Lower lobe of right lung (tissue), 2 donors: ENCODE results near the gene PEX11G. TPM values are rescaled to one million over a fixed set of nuclear protein-coding genes. Genes with fewer than 3 reads are reported as not detected.

ENCODE experiments used
- ATAC-seq, 2 donors: fragments of 200-7000 bp; cut with Tn5 transposase; one replicate each; pipeline ENCODE4 v1.9.1; 2020 to 2022; ENCODE audit warnings: mild to moderate bottlenecking in 2 of 2, moderate library complexity in 2 of 2
- DNase-seq: peaks from one replicate; pipeline ENCODE4 v3.0.0-alpha.2; 2020
- H3K27ac ChIP-seq: fragments of 200-600 bp; one replicate; pipeline ENCODE4 v1.8.0; 2022
- H3K27me3 ChIP-seq: fragments of 200-600 bp; one replicate; pipeline ENCODE4 v1.8.0; 2022; ENCODE audit warnings: low read depth
- H3K36me3 ChIP-seq: fragments of 200-600 bp; one replicate; pipeline ENCODE4 v1.8.0; 2022; ENCODE audit warnings: mild to moderate bottlenecking
- H3K4me1 ChIP-seq: fragments of 200-600 bp; one replicate; pipeline ENCODE4 v1.8.0; 2022
- H3K4me3 ChIP-seq: fragments of 200-600 bp; one replicate; pipeline ENCODE4 v1.8.0; 2022; ENCODE audit warnings: mild to moderate bottlenecking
- H3K9me3 ChIP-seq: fragments of 200-600 bp; one replicate; pipeline ENCODE4 v1.8.0; 2022
- intact Hi-C: fragments of 100-400 bp; cut with DNase I; formaldehyde crosslinking; loops from one replicate; pipeline ENCODE4 v1.11.0; 2022
- total RNA-seq: library from RNA; stranded (reverse); fragmentation: NEBNext Ultra II Directional; extraction: Animal tissue kit (Norgen Biotek cat#: 25700); gene quantifications from one replicate; pipeline ENCODE4 v1.2.1, GENCODE V29; 2021
- TF ChIP-seq, protein P1 (sequence below): fragments of 200-600 bp; IDR thresholded peaks from one replicate; pipeline ENCODE4 v1.8.0; 2022; ENCODE audit warnings: antibody characterized with exemption, mild to moderate bottlenecking
- donor health status: DM: no; HTN: yes; CAD: no; lungs with severe emphysema.

PEX11G gene
- total RNA-seq, 1 donor from 2014 or later = 3.8 TPM

DNA sequence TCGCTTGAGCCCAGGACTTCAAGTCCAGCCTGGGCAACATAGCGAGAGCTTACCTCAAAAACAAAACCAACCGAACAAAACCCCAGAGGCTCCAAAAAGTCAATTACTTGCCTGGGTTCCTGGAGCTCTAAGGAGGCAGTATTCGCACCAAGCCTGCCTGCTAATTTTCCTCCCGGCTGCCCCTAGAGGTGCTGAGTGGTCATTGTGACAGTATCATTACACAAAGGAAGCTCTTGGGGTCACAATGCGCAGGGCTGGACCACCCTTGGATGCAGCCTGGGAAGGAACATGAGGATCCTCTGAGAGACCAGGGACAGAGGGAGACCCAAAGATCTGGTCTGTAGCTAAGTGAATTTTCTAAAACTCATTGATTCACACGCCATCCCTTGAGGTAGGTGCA lies 8.5 kb upstream of the PEX11G start:
- peaks cover 30% of the 10 kb centered on the region for H3K4me1 ChIP-seq
- H3K36me3 ChIP-seq = no peaks in the 10 kb centered on the region
- no peak overlapping the region for H3K4me3 ChIP-seq
- H3K27ac ChIP-seq = no peak overlapping the region
- peaks cover 21% of the 10 kb centered on the region for H3K27me3 ChIP-seq
- no peak for DNase-seq
- TF ChIP-seq, protein P1, sequence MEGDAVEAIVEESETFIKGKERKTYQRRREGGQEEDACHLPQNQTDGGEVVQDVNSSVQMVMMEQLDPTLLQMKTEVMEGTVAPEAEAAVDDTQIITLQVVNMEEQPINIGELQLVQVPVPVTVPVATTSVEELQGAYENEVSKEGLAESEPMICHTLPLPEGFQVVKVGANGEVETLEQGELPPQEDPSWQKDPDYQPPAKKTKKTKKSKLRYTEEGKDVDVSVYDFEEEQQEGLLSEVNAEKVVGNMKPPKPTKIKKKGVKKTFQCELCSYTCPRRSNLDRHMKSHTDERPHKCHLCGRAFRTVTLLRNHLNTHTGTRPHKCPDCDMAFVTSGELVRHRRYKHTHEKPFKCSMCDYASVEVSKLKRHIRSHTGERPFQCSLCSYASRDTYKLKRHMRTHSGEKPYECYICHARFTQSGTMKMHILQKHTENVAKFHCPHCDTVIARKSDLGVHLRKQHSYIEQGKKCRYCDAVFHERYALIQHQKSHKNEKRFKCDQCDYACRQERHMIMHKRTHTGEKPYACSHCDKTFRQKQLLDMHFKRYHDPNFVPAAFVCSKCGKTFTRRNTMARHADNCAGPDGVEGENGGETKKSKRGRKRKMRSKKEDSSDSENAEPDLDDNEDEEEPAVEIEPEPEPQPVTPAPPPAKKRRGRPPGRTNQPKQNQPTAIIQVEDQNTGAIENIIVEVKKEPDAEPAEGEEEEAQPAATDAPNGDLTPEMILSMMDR = no peak
- intact Hi-C loops = no loop called here
- H3K9me3 ChIP-seq = no peaks in the 10 kb centered on the region
- ATAC-seq = no peak

- no peaks in the 10 kb centered on the region for H3K36me3 ChIP-seq
- H3K27ac ChIP-seq = peak overlapping the region; percentile 69
- no peak overlapping the region for H3K4me3 ChIP-seq
- intact Hi-C loops = no loop called here
- TF ChIP-seq, protein P1 = peak; percentile 19
- DNase-seq = no peak
- ATAC-seq = peak in 1 of 2 donors; percentile 62
- peaks cover 22% of the 10 kb centered on the region for H3K4me1 ChIP-seq
- no peaks in the 10 kb centered on the region for H3K27me3 ChIP-seq
- no peaks in the 10 kb centered on the region for H3K9me3 ChIP-seq
Observed at GRCh38 chr19:7494416-7495098, 5.7 kb upstream of the PEX11G start.

DNA sequence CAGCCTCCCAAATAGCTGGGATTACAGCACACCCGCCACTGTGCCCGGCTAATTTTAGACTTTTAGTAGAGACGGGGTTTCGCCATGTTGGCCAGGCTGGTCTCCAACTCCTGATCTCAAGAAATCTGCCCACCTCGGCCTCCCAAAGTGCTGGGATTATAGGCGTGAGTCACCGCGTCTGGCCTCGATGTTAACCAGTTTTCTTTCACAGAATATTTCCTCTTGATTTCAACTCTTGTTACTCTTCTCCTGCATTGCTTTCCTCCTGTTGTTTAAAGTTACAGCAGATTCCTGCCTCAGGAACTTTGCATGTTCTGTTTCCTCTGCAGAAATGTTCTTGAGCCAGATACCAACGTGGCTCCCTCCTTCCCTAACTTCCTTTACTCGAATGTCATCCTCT lies 3.7 kb upstream of the PEX11G start:
- peak overlapping the region; percentile 51 for H3K27ac ChIP-seq
- TF ChIP-seq, protein P1 = no peak
- ATAC-seq = no peak

DNA sequence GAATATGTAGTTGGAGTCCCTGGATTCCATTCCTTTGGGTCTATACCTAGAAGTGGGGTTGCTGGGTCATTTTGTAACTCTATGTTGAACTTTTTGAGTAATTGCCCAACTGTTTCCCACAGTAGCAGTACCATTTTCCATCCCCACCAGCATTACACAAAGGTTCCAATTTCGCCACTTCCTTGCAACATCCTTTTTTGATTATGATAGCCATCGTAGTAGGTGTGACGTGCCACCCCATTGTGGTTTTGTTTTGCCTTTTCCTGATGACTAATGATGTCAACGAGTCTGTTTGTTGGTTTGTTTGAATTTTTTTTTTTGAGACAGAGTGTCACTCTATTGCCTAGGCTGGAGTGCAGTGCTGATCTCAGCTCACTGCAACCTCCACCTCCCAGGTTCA lies 3.3 kb upstream of the PEX11G start:
- ATAC-seq = peak; percentile 4 to 22
- no peak for DNase-seq
- H3K9me3 ChIP-seq = no peaks in the 10 kb centered on the region
- no peaks in the 10 kb centered on the region for H3K27me3 ChIP-seq
- peaks cover 27% of the 10 kb centered on the region for H3K4me1 ChIP-seq
- H3K36me3 ChIP-seq = no peaks in the 10 kb centered on the region
- H3K4me3 ChIP-seq = no peak overlapping the region
- intact Hi-C loops = no loop called here
- H3K27ac ChIP-seq = peak overlapping the region; percentile 51
- TF ChIP-seq, protein P1 = no peak

More for the DNA sequence above, 3.7 kb upstream of the PEX11G start:
- no peak for DNase-seq
- Histone ChIP-seq H3K4me3 (no peak overlapping the region), H3K27me3 (no peaks in the 10 kb centered on the region), H3K36me3 (no peaks in the 10 kb centered on the region), H3K4me1 (peaks cover 27% of the 10 kb centered on the region), H3K9me3 (no peaks in the 10 kb centered on the region)
- intact Hi-C loops = no loop called here

GRCh38 chr19:7489609-7490044 lies 792 bp upstream of the PEX11G start:
- TF ChIP-seq, protein P1 = no peak
- ATAC-seq (no peak), DNase-seq (no peak)
- Histone ChIP-seq H3K36me3 (no peaks in the 10 kb centered on the region), H3K4me3 (peak overlapping the region; percentile 64), H3K9me3 (no peaks in the 10 kb centered on the region), H3K4me1 (peaks cover 25% of the 10 kb centered on the region), H3K27me3 (no peaks in the 10 kb centered on the region), H3K27ac (peak overlapping the region; percentile 88)
- intact Hi-C loops = no loop called here
